Mesenteric fat pad (tissue), 1 donor: ENCODE data around the gene PSMD9. TPM values are rescaled to one million over a fixed set of nuclear protein-coding genes. Genes with fewer than 3 reads are reported as not detected.
"Not testable (repeated sequence)": the region's sequence is repeated elsewhere in the genome, so short reads cannot be mapped to it uniquely, and the experiment has no call there.

ENCODE experiments used
- DNase-seq: peaks from one replicate; pipeline ENCODE4 v3.0.0-alpha.2; 2020; ENCODE audit warnings: low spot score
- long read RNA-seq: library from polyadenylated mRNA; unstranded; transcript quantifications from one replicate; pipeline ENCODE4 v2.0.0, GENCODE V29; 2020
- total RNA-seq: library from RNA; stranded (reverse); fragmentation: NEBNext Ultra II Directional; extraction: Animal tissue kit (Norgen Biotek cat#: 25700); gene quantifications from one replicate; pipeline ENCODE4 v1.2.1, GENCODE V29; 2021
- donor health status: DM: yes; HTN: yes; CAD: no.

Gene PSMD9, protein sequence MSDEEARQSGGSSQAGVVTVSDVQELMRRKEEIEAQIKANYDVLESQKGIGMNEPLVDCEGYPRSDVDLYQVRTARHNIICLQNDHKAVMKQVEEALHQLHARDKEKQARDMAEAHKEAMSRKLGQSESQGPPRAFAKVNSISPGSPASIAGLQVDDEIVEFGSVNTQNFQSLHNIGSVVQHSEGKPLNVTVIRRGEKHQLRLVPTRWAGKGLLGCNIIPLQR
- total RNA-seq: 54.7 TPM
- long read RNA-seq, transcript PSMD9-201 (6 exons, 2,307 nt): minor isoform, 12 of 173 reads
- long read RNA-seq, transcript PSMD9-207 (6 exons, 2,784 nt): major isoform, 156 of 173 reads
- long read RNA-seq, partial matches to known transcripts: 1 of 173 reads
- long read RNA-seq, other reads (novel, unspliced or antisense): 3 of 173 reads

- peak; percentile 100 for DNase-seq
Observed at GRCh38 chr12:121888478-121889273, at the start of gene PSMD9. TSS of gene PSMD9 (plus strand) at chr12:121888790. CDS start at chr12:121888857, 67 bp downstream.

DNA sequence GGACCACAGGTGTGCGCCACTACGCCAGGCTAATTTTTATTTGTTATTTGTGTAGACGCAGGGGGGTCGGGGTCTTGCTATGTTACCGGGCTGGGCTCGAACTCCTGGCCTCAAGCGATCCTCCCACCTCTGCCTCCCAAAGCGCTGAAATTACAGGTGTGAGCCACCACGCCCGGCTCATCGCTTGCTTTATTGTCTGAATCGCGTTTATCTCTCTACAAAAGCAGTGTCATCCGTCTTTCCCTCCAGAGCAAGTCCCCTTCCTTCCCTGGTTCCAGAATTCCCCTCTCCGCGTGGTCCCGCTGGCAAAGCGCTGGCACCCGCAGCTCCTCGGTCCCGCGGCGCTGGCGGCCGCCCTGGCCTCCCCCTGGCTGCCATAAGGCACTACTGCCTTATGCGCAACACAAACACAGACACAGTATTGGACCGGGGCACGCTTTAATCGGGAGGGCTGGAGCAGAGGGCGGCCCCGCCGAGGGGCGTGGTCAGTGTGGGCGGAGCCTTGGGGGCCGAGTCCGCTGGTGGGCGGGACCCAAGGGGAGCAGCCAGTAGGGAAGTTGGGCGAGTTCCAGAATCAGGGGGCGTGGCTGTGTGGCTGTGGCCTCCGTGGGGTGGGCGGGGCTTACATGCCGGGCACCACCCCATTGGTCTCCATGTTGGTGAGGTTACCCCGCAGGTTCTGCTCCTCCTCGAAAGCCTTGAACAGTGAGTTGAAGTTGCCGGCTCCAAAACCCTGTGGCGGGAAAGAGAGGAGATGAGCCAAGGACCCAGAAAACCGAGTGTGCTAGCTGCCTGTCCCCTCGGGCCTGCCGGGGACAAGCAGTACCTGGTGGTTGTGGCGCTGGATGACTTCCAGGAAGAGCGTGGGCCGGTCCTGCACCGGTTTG is 49.2 kb upstream of the PSMD9 start:
- peak; percentile 100 for DNase-seq

GRCh38 chr12:121839993-121840761 is 48.4 kb upstream of the PSMD9 start:
- no peak for DNase-seq

- no peak for DNase-seq
Observed at GRCh38 chr12:121843236-121843982, 45.2 kb upstream of the PSMD9 start.

DNA sequence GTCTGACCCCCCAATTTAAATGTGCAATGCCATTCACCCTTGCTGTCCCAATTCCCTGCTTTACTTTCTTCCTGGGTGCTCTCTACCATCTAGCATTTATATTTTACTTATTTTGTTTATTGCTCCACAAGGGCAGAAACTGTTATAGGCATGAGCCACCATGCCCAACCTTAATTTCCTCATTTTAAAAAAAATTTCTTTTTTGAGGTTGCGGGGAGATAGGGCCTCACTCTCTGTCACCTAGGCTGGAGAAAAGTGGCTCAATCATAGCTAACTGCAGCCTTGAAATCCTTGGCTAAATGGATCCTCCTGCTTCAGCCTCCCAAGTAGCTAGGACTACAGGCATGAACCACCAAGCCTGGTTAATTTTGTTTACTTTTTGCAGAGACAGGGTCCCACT is 42.9 kb upstream of the PSMD9 start:
- no peak for DNase-seq

- no peak for DNase-seq
Observed at GRCh38 chr12:121849211-121849610, 39.4 kb upstream of the PSMD9 start.

GRCh38 chr12:121849665-121850064 is 38.9 kb upstream of the PSMD9 start:
- DNase-seq: no peak

GRCh38 chr12:121852392-121852791 is 36.2 kb upstream of the PSMD9 start:
- not testable (repeated sequence) for DNase-seq

DNA sequence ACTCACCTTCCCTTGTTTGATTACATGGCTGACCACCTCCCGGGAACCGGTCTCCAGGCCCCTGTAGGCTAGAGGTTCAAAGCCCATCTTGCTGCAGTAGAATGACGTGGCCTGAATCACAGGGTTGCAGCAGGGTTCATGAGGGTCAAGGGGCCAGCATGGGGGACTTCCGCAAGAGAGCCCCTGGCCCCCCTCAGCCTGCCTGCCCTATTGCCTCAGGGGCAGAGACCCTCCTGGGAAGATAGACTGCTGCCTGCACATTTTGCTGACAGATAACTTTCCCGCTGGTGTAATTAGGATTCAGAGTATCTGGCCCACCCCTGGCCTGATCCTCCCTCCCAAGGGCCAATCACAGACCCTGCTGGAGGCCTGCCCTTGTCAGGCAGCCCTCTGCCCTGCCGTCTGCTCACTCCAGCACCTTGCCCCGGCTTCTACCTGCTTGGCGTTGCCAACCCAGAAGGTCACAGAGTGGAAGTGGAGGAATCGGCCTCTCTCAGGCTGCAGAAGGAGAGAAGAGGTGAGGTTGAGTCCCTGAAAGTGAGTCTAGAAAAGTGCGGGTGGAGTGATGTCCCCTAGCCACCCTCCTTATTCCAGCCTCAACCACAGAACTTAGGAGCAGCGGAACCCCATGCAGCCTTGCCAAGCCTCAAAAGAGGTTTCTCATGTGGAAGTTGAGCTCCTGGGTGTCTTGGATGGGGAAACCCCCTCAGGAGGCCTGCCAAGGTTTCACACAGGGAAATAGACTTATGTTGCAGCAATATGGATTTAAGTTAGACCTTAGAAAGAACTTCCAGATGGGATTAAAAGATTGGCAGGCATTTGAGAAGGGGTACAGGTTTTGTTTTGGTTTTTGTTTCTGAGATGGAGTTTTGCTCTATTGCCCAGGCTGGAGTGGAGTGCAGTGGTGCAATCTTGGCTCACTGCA is 31.0 kb upstream of the PSMD9 start:
- no peak for DNase-seq

- no peak for DNase-seq
Observed at GRCh38 chr12:121858318-121858661, 30.3 kb upstream of the PSMD9 start.

- no peak for DNase-seq
Observed at GRCh38 chr12:121858662-121859572, 29.7 kb upstream of the PSMD9 start, which contains the start of gene HPD. TSS of gene HPD (minus strand) at chr12:121858859. CDS start at chr12:121858823, 36 bp downstream.

- DNase-seq: no peak
Observed at GRCh38 chr12:121860257-121860656, 28.3 kb upstream of the PSMD9 start.

- DNase-seq: not testable (repeated sequence)
Observed at GRCh38 chr12:121860699-121861098, 27.9 kb upstream of the PSMD9 start.

DNA sequence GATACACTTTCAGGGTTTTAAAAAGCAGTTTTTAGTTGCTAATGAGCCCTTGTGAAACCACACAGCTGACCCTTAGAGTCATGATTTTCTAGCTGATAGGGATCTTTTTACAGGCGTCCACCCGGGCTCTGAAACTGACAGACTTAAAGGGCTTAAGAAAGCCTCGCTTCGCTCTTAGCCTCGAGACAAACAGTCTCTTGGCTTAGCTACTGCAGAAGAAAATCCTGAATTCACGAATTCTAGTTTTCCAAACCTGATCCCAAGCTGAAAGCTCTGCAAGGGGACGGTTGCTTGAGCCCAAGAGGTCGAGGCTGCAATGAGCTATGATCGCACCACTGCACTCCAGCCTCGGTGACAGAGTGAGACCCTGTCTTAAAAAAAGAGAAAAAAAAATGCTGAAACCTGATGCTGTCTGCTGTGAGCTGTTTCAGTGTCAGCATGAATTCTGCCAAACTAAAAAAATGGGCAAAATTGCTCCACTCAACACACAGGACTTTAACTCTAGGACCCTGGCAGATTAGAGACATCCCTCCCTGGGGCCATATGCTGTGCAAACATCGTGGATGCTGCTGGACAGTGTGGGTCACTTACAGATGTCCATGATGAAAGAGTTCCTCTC is 26.8 kb upstream of the PSMD9 start:
- DNase-seq: no peak

GRCh38 chr12:121866331-121866730 is 22.3 kb upstream of the PSMD9 start:
- DNase-seq: no peak

- DNase-seq: not testable (repeated sequence)
Observed at GRCh38 chr12:121869229-121869628, 19.4 kb upstream of the PSMD9 start.

- DNase-seq: no peak
Observed at GRCh38 chr12:121871467-121871866, 17.1 kb upstream of the PSMD9 start.
